Measurements from ENCODE around the gene PGAM5. TPM values are rescaled to one million over a fixed set of nuclear protein-coding genes. Genes with fewer than 3 reads are reported as not detected.
A peak's percentile ranks its signal among the peaks of the same experiment; 100 is the strongest.

Gene PGAM5
- total and polyA plus RNA-seq, 2 of the 13 experiments (the other 11 are each of a cell fraction or from before 2014, with no cell fraction given): 18.0 to 77.9 TPM

GRCh38 chr12:132754160-132754932 is 43.7 kb downstream of the PGAM5 start:
- no peak overlapping the region for H3K9ac ChIP-seq (ENCODE audit: insufficient read depth, low read depth, low read length)
- TF ChIP-seq, protein P1, sequence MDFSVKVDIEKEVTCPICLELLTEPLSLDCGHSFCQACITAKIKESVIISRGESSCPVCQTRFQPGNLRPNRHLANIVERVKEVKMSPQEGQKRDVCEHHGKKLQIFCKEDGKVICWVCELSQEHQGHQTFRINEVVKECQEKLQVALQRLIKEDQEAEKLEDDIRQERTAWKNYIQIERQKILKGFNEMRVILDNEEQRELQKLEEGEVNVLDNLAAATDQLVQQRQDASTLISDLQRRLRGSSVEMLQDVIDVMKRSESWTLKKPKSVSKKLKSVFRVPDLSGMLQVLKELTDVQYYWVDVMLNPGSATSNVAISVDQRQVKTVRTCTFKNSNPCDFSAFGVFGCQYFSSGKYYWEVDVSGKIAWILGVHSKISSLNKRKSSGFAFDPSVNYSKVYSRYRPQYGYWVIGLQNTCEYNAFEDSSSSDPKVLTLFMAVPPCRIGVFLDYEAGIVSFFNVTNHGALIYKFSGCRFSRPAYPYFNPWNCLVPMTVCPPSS (IDR thresholded peaks at IDR 0.05): no peak
- TF ChIP-seq MIER2 (CRISPR knock-in tag; IDR thresholded peaks at IDR 0.05): no peak
- TF ChIP-seq CTCF (CRISPR knock-in tag; IDR thresholded peaks at IDR 0.05): peak; percentile 23; the same call in 1 of the 2 replicates
- TF ChIP-seq PRPF4 (IDR thresholded peaks at IDR 0.05; ENCODE audit: low read depth, low read length, poor library complexity, severe bottlenecking): peak; percentile 80
- TF ChIP-seq, protein P2, sequence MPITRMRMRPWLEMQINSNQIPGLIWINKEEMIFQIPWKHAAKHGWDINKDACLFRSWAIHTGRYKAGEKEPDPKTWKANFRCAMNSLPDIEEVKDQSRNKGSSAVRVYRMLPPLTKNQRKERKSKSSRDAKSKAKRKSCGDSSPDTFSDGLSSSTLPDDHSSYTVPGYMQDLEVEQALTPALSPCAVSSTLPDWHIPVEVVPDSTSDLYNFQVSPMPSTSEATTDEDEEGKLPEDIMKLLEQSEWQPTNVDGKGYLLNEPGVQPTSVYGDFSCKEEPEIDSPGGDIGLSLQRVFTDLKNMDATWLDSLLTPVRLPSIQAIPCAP (CRISPR knock-in tag; IDR thresholded peaks at IDR 0.05; ENCODE audit: low read depth): no peak
- H3K79me2 ChIP-seq (ENCODE audit: insufficient read depth, low read length): peaks cover 24% of the 10 kb centered on the region
- intact Hi-C loops (cut with micrococcal nuclease; ENCODE audit: unreplicated experiment): no loop called here
- no peaks in the 10 kb centered on the region for H3K9me3 ChIP-seq (ENCODE audit: low read length)
- no peak overlapping the region for H3K27ac ChIP-seq (ENCODE audit: extremely low read length, insufficient read depth, low read length)
- ChIA-PET POLR2A (no interaction called here), CTCF (ENCODE audit: low intra/inter-chr PET ratio, low total read pairs) (no interaction called here)
- no peak overlapping the region for H3K4me2 ChIP-seq (ENCODE audit: low read depth, low read length)
- 93% methylated on average over 14 of the region's 14 CpGs for WGBS (ENCODE audit: low lambda C conversion rate)
- H2AFZ ChIP-seq (ENCODE audit: low read length): no peak overlapping the region
- DNase-seq (ENCODE audit: low spot score) (no peak), ATAC-seq (peak; percentile 67), FAIRE-seq (no peak)
- TSS peak; percentile 7 for BruUV-seq (replicated peaks)
- no peaks in the 10 kb centered on the region for H3K27me3 ChIP-seq (ENCODE audit: control insufficient read depth in 1 of 2, insufficient read depth in 2 of 2, low read length in 2 of 2)
- in situ Hi-C loops (cut with HindIII; ENCODE audit: extremely low pct_ligation_motif_present, low pct_unique_long_range_greater_than_20kb): no loop called here
- H4K20me1 ChIP-seq (ENCODE audit: insufficient read depth, low read length): 0 out of 2 replicates have a peak, but pooled peaks cover 5% of the 10 kb centered on the region
- peaks cover 14 to 47% of the 10 kb centered on the region in 2 experiments for H3K36me3 ChIP-seq (replicated peaks in 1 of 2; ENCODE audit: control insufficient read depth in 1 of 2, insufficient read depth in 2 of 2, low read length in 2 of 2)
- H3K4me1 ChIP-seq (ENCODE audit: insufficient read depth, low read length): peaks cover 18% of the 10 kb centered on the region
- H3K4me3 ChIP-seq (replicated peaks in 1 of 3; ENCODE audit: insufficient read depth in 1 of 3, low read depth in 2 of 3, low read length in 3 of 3): no peak overlapping the region
